K562 (cell line): ENCODE measurements around the gene KBTBD13. TPM values are rescaled to one million over a fixed set of nuclear protein-coding genes. Genes with fewer than 3 reads are reported as not detected.

Experiments used
- ATAC-seq: fragments of 200-7000 bp; cut with Tn5 transposase; 3 replicates; pipeline ENCODE4 v1.9.1; 2020; ENCODE audit warnings: moderate library complexity
- BruUV-seq: library from RNA; stranded (reverse); fragments of 400-500 nt; replicated peaks from 2 replicates; lab custom pipeline; 2021; lab: Mats Ljungman, UMichigan
- CTCF ChIA-PET: fragments of 300-600 bp; formaldehyde crosslinking; extraction: SDS; loops from one replicate; lab custom pipeline; 2021; ENCODE audit warnings: low intra/inter-chr PET ratio; lab: Yijun Ruan, JAX
- POLR2A ChIA-PET: fragments of 300-600, 350-650 bp; sonication (Branson Sonifier 250); formaldehyde crosslinking; extraction: SDS; loops from one replicate; lab custom pipeline; 2021; ENCODE audit warnings: antibody characterized with exemption, inconsistent platforms; lab: Yijun Ruan, JAX
- DNase-seq, 4 experiments: peaks; one replicate each; pipeline versions ENCODE4 v3.0.0 to v3.0.0-alpha.2; 2011 to 2018; ENCODE audit warnings: low spot score in 3 of 4, mixed read lengths in 3 of 4; ENCODE audit errors: extremely low read depth in 1 of 4
- FAIRE-seq: peaks from 2 replicates; lab custom pipeline; 2011; peaks lifted over from hg19 to GRCh38; lab: Jason Lieb, UNC
- H2AFZ ChIP-seq: 2 replicates; pipeline ENCODE4 v1.6.0; 2011; ENCODE audit warnings: low read depth, low read length, control low read depth, inconsistent platforms
- H3K27ac ChIP-seq: fragments of 200-600 bp; 3 replicates; pipeline ENCODE4 v1.8.0; 2011; ENCODE audit warnings: low read depth, mild to moderate bottlenecking, control low read depth, inconsistent platforms, low read length, moderate library complexity, mixed read lengths; ENCODE audit errors: extremely low read depth
- H3K27me3 ChIP-seq, 2 experiments: fragments of 300-600 bp in 1 of 2; 2 replicates in 1 of 2; 3 replicates in 1 of 2; pipeline versions ENCODE4 v1.6.0 to v1.8.0; 2011; ENCODE audit warnings: inconsistent platforms in 2 of 2, low read length in 2 of 2, mild to moderate bottlenecking in 1 of 2, mixed read lengths in 1 of 2, moderate library complexity in 1 of 2; ENCODE audit not compliant: control insufficient read depth in 2 of 2, insufficient read depth in 2 of 2
- H3K36me3 ChIP-seq: fragments of 300-600 bp; 3 replicates; pipeline ENCODE4 v1.8.0; 2011; ENCODE audit warnings: mild to moderate bottlenecking, low read length, inconsistent platforms; ENCODE audit not compliant: control insufficient read depth, insufficient read depth
- H3K4me1 ChIP-seq, 2 experiments: fragments of 200-600 bp in 1 of 2; replicated peaks in 1 of 2; 2 replicates in 1 of 2; 3 replicates in 1 of 2; pipeline versions ENCODE4 v1.5.1 to v1.8.0; 2011; ENCODE audit warnings: inconsistent platforms in 2 of 2, low read length in 2 of 2, mild to moderate bottlenecking in 1 of 2, mixed read lengths in 1 of 2, moderate library complexity in 1 of 2; ENCODE audit not compliant: control insufficient read depth in 2 of 2, insufficient read depth in 2 of 2
- H3K4me2 ChIP-seq: 2 replicates; pipeline ENCODE4 v1.6.1; 2011; ENCODE audit warnings: low read length, control low read depth, inconsistent platforms, mixed read lengths; ENCODE audit not compliant: insufficient read depth
- H3K4me3 ChIP-seq: fragments of 200-600 bp; sonication (generic), shearing (Covaris generic); 2 replicates; pipeline ENCODE4 v1.5.1; 2016; ENCODE audit warnings: control low read depth, inconsistent platforms
- H3K79me2 ChIP-seq: fragments of 200-600 bp; 3 replicates; pipeline ENCODE4 v1.8.0; 2011; ENCODE audit warnings: low read length, inconsistent platforms; ENCODE audit not compliant: control insufficient read depth, insufficient read depth
- H3K9ac ChIP-seq, 2 experiments: 2 replicates each; pipeline versions ENCODE4 v1.6.0 to v1.6.1; 2011; ENCODE audit warnings: low read depth in 2 of 2, low read length in 2 of 2, control low read depth in 1 of 2, inconsistent platforms in 1 of 2, mild to moderate bottlenecking in 1 of 2, mixed read lengths in 1 of 2; ENCODE audit not compliant: insufficient read depth in 1 of 2
- H3K9me1 ChIP-seq: one replicate; pipeline ENCODE4 v1.6.0; 2011; ENCODE audit warnings: inconsistent platforms, mild to moderate bottlenecking, low read length, moderate library complexity; ENCODE audit not compliant: control insufficient read depth, insufficient read depth
- H3K9me3 ChIP-seq: replicated peaks from 2 replicates; pipeline ENCODE4 v1.5.1; 2011; ENCODE audit warnings: low read depth, low read length, inconsistent platforms; ENCODE audit not compliant: control insufficient read depth, insufficient read depth
- H4K20me1 ChIP-seq: replicated peaks from 2 replicates; pipeline ENCODE4 v1.6.1; 2011; ENCODE audit warnings: low read length, inconsistent platforms, mixed read lengths; ENCODE audit not compliant: control insufficient read depth, insufficient read depth
- CHD7 ChIP-seq: fragments of 200-600 bp; sonication (generic); IDR thresholded peaks from one replicate; pipeline ENCODE4 v1.6.1; 2012; ENCODE audit warnings: mild to moderate bottlenecking, low read depth, low read length, inconsistent platforms
- IFI16 ChIP-seq: fragments of 250-450 bp; sonication (Bioruptor Pico); IDR thresholded peaks from 2 replicates; pipeline ENCODE4 v2.1.2; 2022; ENCODE audit warnings: mild to moderate bottlenecking, inconsistent platforms
- JUND ChIP-seq, 2 experiments: IDR thresholded peaks; 2 replicates in 1 of 2; 3 replicates in 1 of 2; pipeline ENCODE4 v1.6.1; 2011; ENCODE audit warnings: borderline replicate concordance in 2 of 2, low read depth in 2 of 2, low read length in 2 of 2, improper control_type of control experiment in 1 of 2, missing biosample characterization in 1 of 2, missing genetic modification characterization in 1 of 2, missing genetic modification reagents in 1 of 2
- KDM4B ChIP-seq, 2 experiments: fragments of 450-650 bp in 1 of 2; sonication (generic) in 1 of 2; IDR thresholded peaks; 2 replicates each; pipeline ENCODE4 v1.6.1; 2016 to 2017; ENCODE audit warnings: borderline replicate concordance in 2 of 2, antibody characterized with exemption in 1 of 2, low read depth in 1 of 2, mild to moderate bottlenecking in 1 of 2
- MECOM ChIP-seq: fragments of 250-450 bp; sonication (Bioruptor Pico); IDR thresholded peaks from 2 replicates; pipeline ENCODE4 v1.8.0; 2022; ENCODE audit warnings: inconsistent platforms
- XRCC3 ChIP-seq: fragments of 450-650 bp; IDR thresholded peaks from 2 replicates; pipeline ENCODE4 v1.6.1; 2017; ENCODE audit warnings: mild to moderate bottlenecking, moderate library complexity
- ZNF184 ChIP-seq: sonication (generic); formaldehyde crosslinking; IDR thresholded peaks from 2 replicates; pipeline ENCODE4 v1.5.0; 2020; ENCODE audit warnings: missing genetic modification reagents
- WGBS: fragments of 100-300 bp; shearing (Covaris generic); methylation state at CpG from one replicate; pipeline ENCODE4 v1.1.6; 2016; ENCODE audit warnings: low coverage, mixed read lengths; ENCODE audit not compliant: insufficient coverage; ENCODE audit errors: missing lambda C conversion rate; 5-methylcytosine and 5-hydroxymethylcytosine counted together
- in situ Hi-C: fragments of 300-500 bp; cut with MboI; formaldehyde crosslinking; loops from 4 replicates; pipeline ENCODE4 v1.15.0; 2018; ENCODE audit warnings: inconsistent platforms, mixed read lengths
- intact Hi-C: fragments of 100-400 bp; cut with micrococcal nuclease; formaldehyde crosslinking; loops from 2 replicates; pipeline ENCODE4 v1.14.2; 2022
- polyA plus RNA-seq, 8 experiments: library from polyadenylated mRNA; depleted of rRNA in 4 of 8; stranded (reverse) in 5 of 8; unstranded in 3 of 8; fragments of >200 nt; fragmentation: Nextera tagmentation in 2 of 8; fragmentation: Illumina TruSeq in 1 of 8; extraction: Ambion mirVana in 2 of 8; extraction: Trizol in 1 of 8; gene quantifications; 2 replicates each; pipeline versions ENCODE4 v1.2.1 to v1.2.3, GENCODE V29; 2011 to 2014; ENCODE audit warnings: inconsistent platforms in 1 of 8, missing spikeins in 1 of 8
- total RNA-seq, 7 experiments: library from RNA; depleted of rRNA in 6 of 7; stranded (reverse); fragments of >200 nt in 6 of 7; fragmentation: Illumina TruSeq in 2 of 7; extraction: Trizol in 2 of 7; gene quantifications; 2 replicates each; pipeline versions ENCODE4 v1.2.1 to v1.2.3, GENCODE V29; 2011 to 2021; ENCODE audit warnings: low replicate concordance in 1 of 7

The KBTBD13 gene
- total and polyA plus RNA-seq, 9 of the 15 experiments (the other 6 are each of a cell fraction or from before 2014, with no cell fraction given) = 0.07 to 0.13 (median 0.10) TPM; not detected in 3

- Histone ChIP-seq H3K4me3 (no peak overlapping the region), H3K4me1 (peaks cover 0 to 4% of the 10 kb centered on the region in 2 experiments; a peak in 1 of 5 replicates), H3K9me3 (no peaks in the 10 kb centered on the region), H3K36me3 (peaks cover 27% of the 10 kb centered on the region), H3K79me2 (no peaks in the 10 kb centered on the region), H3K4me2 (no peak overlapping the region), H3K9ac (no peak overlapping the region), H2AFZ (no peak overlapping the region), H3K27me3 (no peaks in the 10 kb centered on the region), H4K20me1 (no peaks in the 10 kb centered on the region; the same call in 1 of the 2 replicates), H3K27ac (no peak overlapping the region), H3K9me1 (no peaks in the 10 kb centered on the region)
- peak in 2 of 4 experiments; percentile 27 to 46 for DNase-seq
- BruUV-seq = no TSS peak
- intact Hi-C loops (no loop called here), in situ Hi-C loops (no loop called here)
- ATAC-seq = peak; percentile 75
- POLR2A ChIA-PET = interaction anchor here (0.7 to 2.4 kb wide), 7 partner anchors 9 to 194 kb away, joined by 3 to 7 read pairs (median 3); partner anchors contain the start of gene RNU5B-1
- FAIRE-seq = peak; percentile 15
- 10% methylated on average over 3 of the region's 3 CpGs for WGBS
- CTCF ChIA-PET = no interaction called here
- no peak for TF ChIP-seq IFI16 (CRISPR knock-in tag)
- no peak for TF ChIP-seq MECOM
- TF ChIP-seq JUND (IDR thresholded peaks at IDR 0.05; ENCODE audit: borderline replicate concordance, low read depth, low read length) = peak; percentile 37; the same call in 1 of the 2 replicates
- peak; percentile 34; the same call in 1 of the 3 replicates for TF ChIP-seq JUND (tag; IDR thresholded peaks at IDR 0.05; ENCODE audit: borderline replicate concordance, low read depth, low read length)
- no peak for TF ChIP-seq KDM4B (IDR thresholded peaks at IDR 0.05; ENCODE audit: borderline replicate concordance in 2 of 2, low read depth in 1 of 2)
- no peak for TF ChIP-seq XRCC3
- TF ChIP-seq CHD7 = no peak
- no peak for TF ChIP-seq ZNF184 (CRISPR knock-in tag)
These were observed 34.2 kb downstream of the KBTBD13 start for GRCh38 chr15:65110676-65111292.
